GM13977 (cell line): ENCODE results near the gene AAGAB.

Experiments
- DNase-seq: peaks from one replicate; pipeline ENCODE4 v3.0.0; 2012; ENCODE audit warnings: low spot score
- in situ Hi-C: fragments of 300-500 bp; cut with MboI; formaldehyde crosslinking; loops from one replicate; pipeline ENCODE4 v1.12.0; 2022; ENCODE audit warnings: low sequenced_read_pairs, low pct_unique_long_range_greater_than_20kb, mixed read lengths, inconsistent platforms; ENCODE audit not compliant: unreplicated experiment
- TF ChIP-seq, protein P1 (sequence below): IDR thresholded peaks from 2 replicates; pipeline ENCODE4 v1.5.1; 2012; ENCODE audit warnings: mild to moderate bottlenecking, control low read depth; ENCODE audit not compliant: insufficient read depth; ENCODE audit errors: extremely low read depth, missing control alignments

AAGAB gene

DNA sequence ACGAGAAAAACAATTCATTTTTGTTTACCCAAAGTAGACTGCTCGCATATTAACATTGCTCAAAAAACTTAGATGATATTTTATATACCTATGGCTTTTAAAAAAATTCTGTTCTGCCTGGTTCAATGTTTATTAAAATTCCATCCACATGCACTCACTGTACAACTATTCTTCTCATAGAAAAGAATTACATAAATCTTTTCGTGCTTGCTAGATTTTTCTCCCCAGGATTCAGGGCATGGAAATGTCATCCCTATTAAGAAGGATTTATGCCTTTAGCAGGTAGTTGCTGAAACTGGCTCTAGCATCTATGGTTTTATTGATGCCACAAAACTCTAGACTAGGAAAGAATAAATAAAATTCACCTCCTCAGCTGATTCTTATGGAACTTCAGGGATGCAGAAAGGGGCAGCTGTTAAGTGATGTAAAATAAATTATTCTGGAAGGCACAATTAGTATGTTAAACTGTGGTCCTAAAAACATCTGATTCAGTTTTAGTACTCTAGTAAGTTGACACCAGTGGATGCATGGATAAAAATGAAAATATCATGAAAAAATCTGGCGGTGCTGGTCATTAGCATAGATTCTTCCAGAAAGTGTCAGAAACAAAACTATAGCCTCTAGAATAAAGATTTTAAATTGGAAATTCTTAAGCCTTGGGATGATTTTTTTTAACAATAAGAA lies 41.6 kb downstream of the AAGAB start:
- TF ChIP-seq, protein P1, sequence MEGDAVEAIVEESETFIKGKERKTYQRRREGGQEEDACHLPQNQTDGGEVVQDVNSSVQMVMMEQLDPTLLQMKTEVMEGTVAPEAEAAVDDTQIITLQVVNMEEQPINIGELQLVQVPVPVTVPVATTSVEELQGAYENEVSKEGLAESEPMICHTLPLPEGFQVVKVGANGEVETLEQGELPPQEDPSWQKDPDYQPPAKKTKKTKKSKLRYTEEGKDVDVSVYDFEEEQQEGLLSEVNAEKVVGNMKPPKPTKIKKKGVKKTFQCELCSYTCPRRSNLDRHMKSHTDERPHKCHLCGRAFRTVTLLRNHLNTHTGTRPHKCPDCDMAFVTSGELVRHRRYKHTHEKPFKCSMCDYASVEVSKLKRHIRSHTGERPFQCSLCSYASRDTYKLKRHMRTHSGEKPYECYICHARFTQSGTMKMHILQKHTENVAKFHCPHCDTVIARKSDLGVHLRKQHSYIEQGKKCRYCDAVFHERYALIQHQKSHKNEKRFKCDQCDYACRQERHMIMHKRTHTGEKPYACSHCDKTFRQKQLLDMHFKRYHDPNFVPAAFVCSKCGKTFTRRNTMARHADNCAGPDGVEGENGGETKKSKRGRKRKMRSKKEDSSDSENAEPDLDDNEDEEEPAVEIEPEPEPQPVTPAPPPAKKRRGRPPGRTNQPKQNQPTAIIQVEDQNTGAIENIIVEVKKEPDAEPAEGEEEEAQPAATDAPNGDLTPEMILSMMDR = no peak
- in situ Hi-C loops = no loop called here
- DNase-seq = no peak

DNA sequence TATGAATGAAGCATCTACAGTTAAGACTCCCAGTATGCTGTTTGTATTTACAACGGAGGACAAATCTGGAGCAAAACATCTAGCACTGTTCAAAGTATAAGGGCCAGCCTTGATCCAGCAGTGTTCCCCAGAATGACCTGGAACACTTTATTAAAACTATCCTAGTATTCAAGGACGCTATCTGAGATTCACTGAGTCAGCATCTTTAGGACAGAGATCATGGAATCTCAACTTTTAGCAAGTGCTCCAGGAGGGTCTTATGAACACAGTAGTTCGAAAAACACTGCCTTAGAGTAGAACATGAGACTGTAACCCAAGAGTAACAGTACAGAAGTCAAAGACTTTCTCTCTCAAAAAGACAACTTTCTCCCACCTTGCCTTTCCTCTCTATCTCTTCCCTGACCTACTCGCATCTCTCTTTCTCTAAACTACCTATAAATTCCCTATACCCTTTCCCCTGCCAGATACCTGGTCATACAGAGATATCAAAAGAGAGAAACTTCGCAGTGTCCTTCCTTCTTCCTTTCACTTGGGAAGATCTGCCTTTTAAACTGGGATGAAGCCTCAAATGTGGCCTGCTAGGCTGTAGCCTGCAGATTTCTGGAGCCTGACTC lies 43.8 kb downstream of the AAGAB start:
- TF ChIP-seq, protein P1 = no peak
- no peak for DNase-seq
- in situ Hi-C loops = no loop called here

DNA sequence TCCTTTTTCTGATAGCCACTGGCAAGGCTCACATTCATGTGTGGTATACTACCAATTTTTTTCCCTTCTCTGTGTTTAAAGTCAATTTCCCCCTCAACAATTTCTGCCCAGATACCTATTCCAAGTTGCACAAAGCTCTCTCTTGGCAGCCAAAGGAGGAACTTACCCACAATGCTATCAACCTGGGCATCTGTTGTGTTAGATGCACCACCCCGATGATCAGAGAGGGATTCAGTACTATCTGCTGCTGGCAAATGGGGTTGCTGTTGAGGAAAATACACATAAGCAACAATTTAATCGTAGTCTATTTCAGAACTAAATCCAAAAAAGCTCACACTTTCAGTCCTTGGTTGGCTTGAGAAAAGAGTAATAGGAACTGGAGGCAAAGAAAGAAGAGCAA lies 46.1 kb downstream of the AAGAB start:
- no peak for DNase-seq
- TF ChIP-seq, protein P1 = no peak
- in situ Hi-C loops = loop anchor here (10.0 kb wide), 1 partner anchor 254 kb away; no protein-coding TSS in a partner anchor

DNA sequence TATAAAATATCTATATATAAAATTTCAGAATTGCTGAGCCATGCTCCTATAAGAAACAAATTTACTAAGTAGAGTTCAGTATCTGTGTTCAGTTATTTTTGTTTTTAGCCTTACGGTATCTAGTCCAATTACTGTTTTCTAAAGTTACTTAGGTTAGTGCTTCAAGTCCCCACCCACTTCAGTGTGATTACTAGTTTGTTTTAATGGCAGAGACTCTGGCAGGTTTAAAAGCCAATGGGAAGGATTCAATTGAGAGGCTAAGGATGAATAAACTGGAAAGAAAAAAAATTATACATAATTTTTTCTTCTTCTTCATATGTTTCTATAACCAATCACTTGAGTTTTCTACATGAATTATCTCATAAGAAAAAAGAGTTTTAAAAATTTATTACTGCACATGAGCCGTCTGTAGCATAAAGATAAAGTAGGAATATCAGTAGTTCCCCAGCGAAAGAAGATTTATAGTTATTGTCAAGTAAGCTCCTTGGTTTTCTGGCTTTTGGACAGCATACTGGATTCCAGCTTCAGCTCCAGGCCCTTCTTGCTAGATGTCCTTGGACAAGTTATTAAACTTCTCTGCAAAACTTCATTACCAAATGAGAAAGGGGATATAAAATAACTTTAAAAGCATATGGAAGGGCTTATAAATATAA lies 46.8 kb downstream of the AAGAB start:
- TF ChIP-seq, protein P1 = no peak
- DNase-seq = no peak
- in situ Hi-C loops = loop anchor here (10.0 kb wide), 1 partner anchor 253 kb away; no protein-coding TSS in a partner anchor

DNA sequence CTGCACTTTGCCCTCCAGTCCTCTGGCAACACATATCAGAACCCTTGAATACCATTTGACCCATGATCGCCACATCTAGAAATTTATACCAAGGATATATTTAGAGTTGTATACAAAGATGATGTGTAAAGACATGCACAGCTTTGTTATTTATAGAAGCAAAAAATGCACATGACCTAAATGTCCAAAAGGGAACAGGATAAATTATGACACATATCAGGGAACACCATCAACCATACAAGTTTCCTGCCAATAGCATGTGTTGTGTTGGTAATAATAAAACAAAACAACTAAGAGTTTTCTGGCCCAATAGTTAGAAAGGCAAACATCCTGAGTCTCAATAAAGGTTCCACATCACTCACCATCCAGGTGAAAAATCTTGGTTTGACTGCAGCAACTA lies 51.5 kb downstream of the AAGAB start:
- DNase-seq = no peak
- in situ Hi-C loops = loop anchor here (10.0 kb wide), 1 partner anchor 248 kb away; no protein-coding TSS in a partner anchor
- TF ChIP-seq, protein P1 = no peak

DNA sequence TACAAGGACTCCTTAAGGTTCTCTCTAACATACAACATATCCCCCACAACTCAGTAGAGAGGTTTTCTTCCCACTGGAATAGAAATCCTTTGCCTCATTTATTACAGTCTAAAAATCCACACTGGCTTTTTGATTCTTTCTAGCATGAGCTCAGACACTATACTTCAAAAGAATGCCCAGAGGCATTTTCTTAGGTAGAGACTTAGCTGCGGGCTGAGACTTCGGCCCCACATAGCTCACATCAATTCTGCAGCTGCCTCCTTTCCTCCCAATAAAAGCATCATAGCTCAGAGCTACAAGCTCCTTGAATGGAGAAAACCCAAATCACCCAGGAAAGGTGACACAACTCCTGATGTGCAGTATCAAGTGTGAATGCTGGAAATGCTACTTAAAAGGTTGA lies 52.4 kb downstream of the AAGAB start:
- TF ChIP-seq, protein P1 = no peak
- in situ Hi-C loops = loop anchor here (10.0 kb wide), 1 partner anchor 247 kb away; no protein-coding TSS in a partner anchor
- DNase-seq = no peak
